Measurements from ENCODE around the gene TGFBR1.

DNA sequence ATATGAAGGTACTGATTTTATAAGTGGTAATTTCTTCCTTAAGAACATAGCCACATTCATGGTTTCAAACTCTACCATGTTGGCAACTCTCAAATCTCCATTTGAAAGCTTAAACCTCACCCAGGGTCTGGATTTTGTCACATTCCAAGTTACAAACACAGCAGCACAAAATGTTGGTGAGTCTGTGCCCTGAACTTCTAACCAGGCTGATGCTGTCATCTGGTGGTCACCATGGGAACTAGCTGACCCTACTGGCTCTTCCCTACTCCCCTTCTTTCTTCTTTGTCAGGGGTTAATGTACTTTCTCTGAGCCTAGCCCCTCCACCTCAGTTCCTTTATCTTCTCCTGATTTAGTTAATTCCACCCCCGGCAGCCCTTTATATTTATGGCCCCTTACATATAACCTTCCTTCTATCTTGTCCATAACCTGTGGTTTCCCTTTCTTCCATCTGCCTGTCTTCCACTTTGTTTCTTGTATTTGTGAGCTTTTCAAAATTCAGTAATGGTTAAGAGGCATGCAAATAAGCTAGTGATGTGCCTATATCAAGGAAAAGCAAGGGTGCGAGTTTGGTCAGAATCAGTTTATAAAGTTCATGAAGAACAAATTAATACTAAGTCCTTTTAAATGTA is 35.9 kb downstream of the TGFBR1 start:
- TF ChIP-seq CTCF (conservative IDR thresholded peaks at IDR 0.05; ENCODE audit: low read length) (peak; percentile 97), EZH2phosphoT487 (IDR thresholded peaks at IDR 0.05; ENCODE audit: borderline replicate concordance) (no peak)

Data from Loucy (cell line).